K562 (cell line): Measurements from ENCODE around the gene MED16. TPM values are rescaled to one million over a fixed set of nuclear protein-coding genes. Genes with fewer than 3 reads are reported as not detected.

Source experiments
- ESRRB ChIP-seq: fragments of 250-450 bp; sonication (Bioruptor Pico); IDR thresholded peaks from 2 replicates; pipeline ENCODE4 v1.5.0; 2020; ENCODE audit warnings: mild to moderate bottlenecking, moderate library complexity, borderline replicate concordance
- KDM1A ChIP-seq, 2 experiments: fragments of 450-650 bp; IDR thresholded peaks; 2 replicates each; pipeline ENCODE4 v1.6.1; 2016; ENCODE audit warnings: mild to moderate bottlenecking in 2 of 2
- NONO ChIP-seq, 2 experiments: fragments of 200-400 bp in 1 of 2; fragments of 450-650 bp in 1 of 2; formaldehyde crosslinking in 1 of 2; IDR thresholded peaks; 2 replicates each; pipeline ENCODE4 v1.6.1; 2017; ENCODE audit warnings: low read depth in 2 of 2, mild to moderate bottlenecking in 2 of 2, moderate library complexity in 2 of 2, low read length in 1 of 2
- RBM39 ChIP-seq: fragments of 200-400 bp; formaldehyde crosslinking; optimal IDR thresholded peaks from 2 replicates; pipeline ENCODE3; 2018; ENCODE audit warnings: low read depth, low read length
- SIN3B ChIP-seq: fragments of 450-650 bp; IDR thresholded peaks from 2 replicates; pipeline ENCODE4 v1.6.1; 2017; ENCODE audit warnings: low read depth, mild to moderate bottlenecking, moderate library complexity
- ZNF263 ChIP-seq: sonication (generic); formaldehyde crosslinking; IDR thresholded peaks from 2 replicates; pipeline ENCODE4 v1.8.0; 2022; ENCODE audit warnings: mild to moderate bottlenecking, missing genetic modification reagents, borderline replicate concordance
- ZSCAN32 ChIP-seq: fragments of 450-650 bp; formaldehyde crosslinking; IDR thresholded peaks from 2 replicates; pipeline ENCODE4 v1.4.0; 2020; ENCODE audit warnings: mild to moderate bottlenecking, moderate library complexity
- polyA plus RNA-seq, 8 experiments: library from polyadenylated mRNA; depleted of rRNA in 4 of 8; stranded (reverse) in 5 of 8; unstranded in 3 of 8; fragments of >200 nt; fragmentation: Nextera tagmentation in 2 of 8; fragmentation: Illumina TruSeq in 1 of 8; extraction: Ambion mirVana in 2 of 8; extraction: Trizol in 1 of 8; gene quantifications; 2 replicates each; pipeline versions ENCODE4 v1.2.1 to v1.2.3, GENCODE V29; 2011 to 2014; ENCODE audit warnings: inconsistent platforms in 1 of 8, missing spikeins in 1 of 8
- total RNA-seq, 7 experiments: library from RNA; depleted of rRNA in 6 of 7; stranded (reverse); fragments of >200 nt in 6 of 7; fragmentation: Illumina TruSeq in 2 of 7; extraction: Trizol in 2 of 7; gene quantifications; 2 replicates each; pipeline versions ENCODE4 v1.2.1 to v1.2.3, GENCODE V29; 2011 to 2021; ENCODE audit warnings: low replicate concordance in 1 of 7
- TF ChIP-seq, protein P1 (sequence below): fragments of 200-400 bp; formaldehyde crosslinking; IDR thresholded peaks from 2 replicates; pipeline ENCODE4 v1.6.1; 2017; ENCODE audit warnings: mild to moderate bottlenecking, low read depth, low read length, moderate library complexity
- TF ChIP-seq, protein P2 (sequence below): fragments of 450-650 bp; IDR thresholded peaks from 2 replicates; pipeline ENCODE4 v1.6.1; 2016; ENCODE audit warnings: antibody characterized with exemption
- TF ChIP-seq, protein P3 (sequence below): IDR thresholded peaks from 2 replicates; pipeline ENCODE4 v1.6.1; 2014; ENCODE audit warnings: antibody characterized with exemption

MED16 gene
- total and polyA plus RNA-seq, 9 of the 15 experiments (the other 6 are each of a cell fraction or from before 2014, with no cell fraction given), result 0.89 to 59.9 (median 8.6) TPM

DNA sequence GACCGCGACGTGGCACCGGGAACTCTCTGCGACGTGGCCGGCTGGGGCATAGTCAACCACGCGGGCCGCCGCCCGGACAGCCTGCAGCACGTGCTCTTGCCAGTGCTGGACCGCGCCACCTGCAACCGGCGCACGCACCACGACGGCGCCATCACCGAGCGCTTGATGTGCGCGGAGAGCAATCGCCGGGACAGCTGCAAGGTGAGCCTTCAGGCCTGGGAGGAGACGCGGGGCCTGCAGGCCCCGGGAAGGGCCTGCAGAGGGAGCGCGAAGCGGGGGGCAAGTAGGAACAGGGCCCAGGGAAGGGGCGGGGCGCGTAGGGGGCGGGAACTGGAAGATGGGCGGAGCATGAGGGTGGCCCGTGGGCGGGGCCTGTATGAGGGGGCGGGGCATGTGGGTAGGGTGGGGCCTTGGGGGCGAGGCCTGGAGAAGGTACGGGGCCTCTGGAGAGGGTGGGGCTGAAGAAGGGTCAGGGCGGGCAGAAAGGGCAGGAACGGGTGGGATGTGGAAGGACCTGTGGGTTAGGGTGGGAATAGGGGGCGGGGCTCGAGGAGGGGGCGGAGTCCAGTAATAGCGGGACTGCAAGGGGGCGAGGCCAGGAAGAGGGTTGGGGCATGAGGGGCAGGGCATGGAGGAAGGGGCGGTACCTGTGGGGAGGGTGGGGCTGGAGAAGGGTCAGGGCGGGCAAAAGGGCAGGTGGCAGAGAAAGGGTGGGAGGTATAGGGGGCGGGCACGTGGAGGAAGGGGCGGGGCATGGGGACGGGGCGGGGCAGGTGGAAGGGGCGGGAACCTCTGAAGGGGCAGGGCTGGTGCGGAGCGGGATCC, 31.0 kb downstream of the MED16 start (continued):
- TF ChIP-seq, protein P1, sequence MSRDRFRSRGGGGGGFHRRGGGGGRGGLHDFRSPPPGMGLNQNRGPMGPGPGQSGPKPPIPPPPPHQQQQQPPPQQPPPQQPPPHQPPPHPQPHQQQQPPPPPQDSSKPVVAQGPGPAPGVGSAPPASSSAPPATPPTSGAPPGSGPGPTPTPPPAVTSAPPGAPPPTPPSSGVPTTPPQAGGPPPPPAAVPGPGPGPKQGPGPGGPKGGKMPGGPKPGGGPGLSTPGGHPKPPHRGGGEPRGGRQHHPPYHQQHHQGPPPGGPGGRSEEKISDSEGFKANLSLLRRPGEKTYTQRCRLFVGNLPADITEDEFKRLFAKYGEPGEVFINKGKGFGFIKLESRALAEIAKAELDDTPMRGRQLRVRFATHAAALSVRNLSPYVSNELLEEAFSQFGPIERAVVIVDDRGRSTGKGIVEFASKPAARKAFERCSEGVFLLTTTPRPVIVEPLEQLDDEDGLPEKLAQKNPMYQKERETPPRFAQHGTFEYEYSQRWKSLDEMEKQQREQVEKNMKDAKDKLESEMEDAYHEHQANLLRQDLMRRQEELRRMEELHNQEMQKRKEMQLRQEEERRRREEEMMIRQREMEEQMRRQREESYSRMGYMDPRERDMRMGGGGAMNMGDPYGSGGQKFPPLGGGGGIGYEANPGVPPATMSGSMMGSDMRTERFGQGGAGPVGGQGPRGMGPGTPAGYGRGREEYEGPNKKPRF, result no peak
- TF ChIP-seq ESRRB (CRISPR knock-in tag), result no peak
- TF ChIP-seq, protein P2, sequence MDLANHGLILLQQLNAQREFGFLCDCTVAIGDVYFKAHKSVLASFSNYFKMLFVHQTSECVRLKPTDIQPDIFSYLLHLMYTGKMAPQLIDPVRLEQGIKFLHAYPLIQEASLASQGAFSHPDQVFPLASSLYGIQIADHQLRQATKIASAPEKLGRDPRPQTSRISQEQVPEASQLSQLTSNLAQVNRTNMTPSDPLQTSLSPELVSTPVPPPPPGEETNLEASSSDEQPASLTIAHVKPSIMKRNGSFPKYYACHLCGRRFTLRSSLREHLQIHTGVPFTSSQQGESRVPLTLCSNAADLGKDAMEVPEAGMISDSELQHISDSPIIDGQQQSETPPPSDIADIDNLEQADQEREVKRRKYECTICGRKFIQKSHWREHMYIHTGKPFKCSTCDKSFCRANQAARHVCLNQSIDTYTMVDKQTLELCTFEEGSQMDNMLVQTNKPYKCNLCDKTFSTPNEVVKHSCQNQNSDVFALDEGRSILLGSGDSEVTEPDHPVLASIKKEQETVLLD, result peak; percentile 74; the same call in 1 of the 2 replicates
- TF ChIP-seq ZNF263 (CRISPR knock-in tag), result peak; percentile 27; the same call in 1 of the 2 replicates
- TF ChIP-seq SIN3B, result peak; percentile 52; the same call in 1 of the 2 replicates
- TF ChIP-seq, protein P3, sequence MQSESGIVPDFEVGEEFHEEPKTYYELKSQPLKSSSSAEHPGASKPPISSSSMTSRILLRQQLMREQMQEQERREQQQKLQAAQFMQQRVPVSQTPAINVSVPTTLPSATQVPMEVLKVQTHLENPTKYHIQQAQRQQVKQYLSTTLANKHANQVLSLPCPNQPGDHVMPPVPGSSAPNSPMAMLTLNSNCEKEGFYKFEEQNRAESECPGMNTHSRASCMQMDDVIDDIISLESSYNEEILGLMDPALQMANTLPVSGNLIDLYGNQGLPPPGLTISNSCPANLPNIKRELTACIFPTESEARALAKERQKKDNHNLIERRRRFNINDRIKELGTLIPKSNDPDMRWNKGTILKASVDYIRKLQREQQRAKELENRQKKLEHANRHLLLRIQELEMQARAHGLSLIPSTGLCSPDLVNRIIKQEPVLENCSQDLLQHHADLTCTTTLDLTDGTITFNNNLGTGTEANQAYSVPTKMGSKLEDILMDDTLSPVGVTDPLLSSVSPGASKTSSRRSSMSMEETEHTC, result no peak
- no peak for TF ChIP-seq RBM39
- TF ChIP-seq KDM1A (IDR thresholded peaks at IDR 0.05), result peak in 1 of 2 experiments; percentile 58; a peak in 2 of 4 replicates
- TF ChIP-seq ZSCAN32 (CRISPR knock-in tag), result no peak
- peak in 1 of 2 experiments; percentile 51; a peak in 1 of 4 replicates for TF ChIP-seq NONO (IDR thresholded peaks at IDR 0.05; ENCODE audit: low read depth in 2 of 2, low read length in 1 of 2)
- TF ChIP-seq, all 486 proteins: peak for 121
